Stimulated activated CD4-positive, alpha-beta T cell treated with anti-CD3 and anti-CD28 coated beads, Interleukin-4, amount 100 ng/mL, for 24 hours (primary cell): ENCODE results near the gene IPO13.

Source experiments
- DNase-seq: peaks from one replicate; pipeline ENCODE4 v3.0.0-alpha.2; 2020

Gene IPO13

GRCh38 chr1:43952731-43953346, 6.1 kb downstream of the IPO13 start:
- DNase-seq: no peak

GRCh38 chr1:43953361-43953760, 6.6 kb downstream of the IPO13 start:
- no peak for DNase-seq

GRCh38 chr1:43954036-43954435, 7.3 kb downstream of the IPO13 start:
- DNase-seq: no peak

- no peak for DNase-seq
Observed at GRCh38 chr1:43956234-43956633, 9.5 kb downstream of the IPO13 start.

GRCh38 chr1:43957407-43958040, 10.8 kb downstream of the IPO13 start:
- no peak for DNase-seq

GRCh38 chr1:43958351-43959255, 11.9 kb downstream of the IPO13 start:
- no peak for DNase-seq

- DNase-seq: no peak
Observed at GRCh38 chr1:43960798-43961197, 14.0 kb downstream of the IPO13 start.

- DNase-seq: no peak
Observed at GRCh38 chr1:43961692-43962091, 14.9 kb downstream of the IPO13 start.

- DNase-seq: no peak
Observed at GRCh38 chr1:43962324-43962723, 15.6 kb downstream of the IPO13 start.

- DNase-seq: no peak
Observed at GRCh38 chr1:43963006-43963405, 16.3 kb downstream of the IPO13 start.

- no peak for DNase-seq
Observed at GRCh38 chr1:43963890-43964289, 17.1 kb downstream of the IPO13 start.

- DNase-seq: no peak
Observed at GRCh38 chr1:43965316-43965715, 18.6 kb downstream of the IPO13 start.

GRCh38 chr1:43968348-43968948, 21.7 kb downstream of the IPO13 start:
- peak; percentile 23 for DNase-seq

- no peak for DNase-seq
Observed at GRCh38 chr1:43969416-43969745, 22.6 kb downstream of the IPO13 start.

GRCh38 chr1:43969746-43970466, 23.2 kb downstream of the IPO13 start, which contains the start of gene DPH2:
Gene DPH2, plus strand, starts transcription at chr1:43970010. Its CDS starts 166 bp downstream, at chr1:43970176.
- DNase-seq: peak; percentile 97

- DNase-seq: no peak
Observed at GRCh38 chr1:43970502-43970901, 23.8 kb downstream of the IPO13 start.

GRCh38 chr1:43970911-43971310, 24.2 kb downstream of the IPO13 start:
- no peak for DNase-seq

GRCh38 chr1:43971336-43971980, 24.7 kb downstream of the IPO13 start:
- no peak for DNase-seq

GRCh38 chr1:43973981-43974442, 27.3 kb downstream of the IPO13 start:
- no peak for DNase-seq

GRCh38 chr1:43974443-43975248, 27.9 kb downstream of the IPO13 start, which contains the start of gene ATP6V0B:
Gene ATP6V0B, plus strand, starts transcription at chr1:43974960. Its CDS starts 81 bp downstream, at chr1:43975041.
- DNase-seq: peak; percentile 97
